Activated B cell treated with CpG ODN at 0.5 μM for 24 hours (primary cell): ENCODE measurements around the gene OR13C3. TPM values are rescaled to one million over a fixed set of nuclear protein-coding genes. Genes with fewer than 3 reads are reported as not detected.

Experiments used
- ATAC-seq: fragments of 200-7000 bp; cut with Tn5 transposase; one replicate; pipeline ENCODE4 v1.10.0; 2021; ENCODE audit warnings: low read depth, mild to moderate bottlenecking, moderate library complexity
- CTCF ChIA-PET: fragments of 350-600 bp; sonication (Branson Sonifier 250); formaldehyde crosslinking; loops from one replicate; lab custom pipeline; 2021; ENCODE audit warnings: antibody characterized with exemption; lab: Charles Lee
- POLR2A ChIA-PET: fragments of 350-600 bp; sonication (Branson Sonifier 250); formaldehyde crosslinking; loops from one replicate; lab custom pipeline; 2021; ENCODE audit warnings: antibody characterized with exemption; lab: Charles Lee
- DNase-seq: peaks from one replicate; pipeline ENCODE4 v3.0.0; 2022
- H3K27ac Mint-ChIP-seq: one replicate; pipeline ENCODE4 v1.8.0; 2020; ENCODE audit warnings: mixed read lengths
- H3K27me3 Mint-ChIP-seq: one replicate; pipeline ENCODE4 v1.8.0; 2021; ENCODE audit warnings: mixed read lengths
- H3K36me3 Mint-ChIP-seq: one replicate; pipeline ENCODE4 v1.8.0; 2021; ENCODE audit warnings: low read depth, mixed read lengths
- H3K4me1 Mint-ChIP-seq: one replicate; pipeline ENCODE4 v1.8.0; 2021; ENCODE audit warnings: mixed read lengths
- H3K4me3 Mint-ChIP-seq: one replicate; pipeline ENCODE4 v1.8.0; 2020; ENCODE audit warnings: mild to moderate bottlenecking, mixed read lengths
- H3K9me3 Mint-ChIP-seq: one replicate; pipeline ENCODE4 v1.8.0; 2020; ENCODE audit warnings: mixed read lengths
- intact Hi-C: fragments of 100-400 bp; cut with micrococcal nuclease; formaldehyde crosslinking; loops from one replicate; pipeline ENCODE4 v1.15.1; 2024
- total RNA-seq: library from RNA; stranded (reverse); gene quantifications from 2 replicates; pipeline ENCODE4 v1.2.3, GENCODE V29; 2022
- TF ChIP-seq, protein P1 (sequence below): fragments of 200-600 bp; IDR thresholded peaks from one replicate; pipeline ENCODE4 v1.8.0; 2022; ENCODE audit warnings: antibody characterized with exemption, mild to moderate bottlenecking

OR13C3 gene
- total RNA-seq, 1 donor from 2014 or later: not detected

DNA sequence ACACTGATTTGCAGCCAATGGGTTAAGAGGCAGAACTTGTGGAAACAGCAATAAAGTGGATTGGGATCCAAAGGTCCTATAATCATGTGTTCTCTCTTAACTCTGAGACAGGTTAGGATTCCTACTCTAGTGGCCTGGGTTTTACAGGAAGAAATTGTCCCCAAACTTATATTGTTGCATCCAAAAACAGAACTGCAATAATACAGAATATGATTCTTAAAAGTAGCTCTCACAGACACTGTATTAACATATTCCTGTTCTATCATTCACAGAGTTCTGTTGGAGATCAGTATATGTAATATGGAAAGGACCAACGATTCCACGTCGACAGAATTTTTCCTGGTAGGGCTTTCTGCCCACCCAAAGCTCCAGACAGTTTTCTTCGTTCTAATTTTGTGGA is 32.2 kb upstream of the OR13C3 start, which contains the start of gene OR13C8:
Gene OR13C8, plus strand, starts transcription at position 301 of the 400 bp plus-strand sequence. Its CDS starts 0 bp downstream, at position 301.
- H3K9me3 Mint-ChIP-seq: peaks cover 12% of the 10 kb centered on the region
- H3K4me3 Mint-ChIP-seq: no peak within 1 kb of the TSS
- TF ChIP-seq, protein P1, sequence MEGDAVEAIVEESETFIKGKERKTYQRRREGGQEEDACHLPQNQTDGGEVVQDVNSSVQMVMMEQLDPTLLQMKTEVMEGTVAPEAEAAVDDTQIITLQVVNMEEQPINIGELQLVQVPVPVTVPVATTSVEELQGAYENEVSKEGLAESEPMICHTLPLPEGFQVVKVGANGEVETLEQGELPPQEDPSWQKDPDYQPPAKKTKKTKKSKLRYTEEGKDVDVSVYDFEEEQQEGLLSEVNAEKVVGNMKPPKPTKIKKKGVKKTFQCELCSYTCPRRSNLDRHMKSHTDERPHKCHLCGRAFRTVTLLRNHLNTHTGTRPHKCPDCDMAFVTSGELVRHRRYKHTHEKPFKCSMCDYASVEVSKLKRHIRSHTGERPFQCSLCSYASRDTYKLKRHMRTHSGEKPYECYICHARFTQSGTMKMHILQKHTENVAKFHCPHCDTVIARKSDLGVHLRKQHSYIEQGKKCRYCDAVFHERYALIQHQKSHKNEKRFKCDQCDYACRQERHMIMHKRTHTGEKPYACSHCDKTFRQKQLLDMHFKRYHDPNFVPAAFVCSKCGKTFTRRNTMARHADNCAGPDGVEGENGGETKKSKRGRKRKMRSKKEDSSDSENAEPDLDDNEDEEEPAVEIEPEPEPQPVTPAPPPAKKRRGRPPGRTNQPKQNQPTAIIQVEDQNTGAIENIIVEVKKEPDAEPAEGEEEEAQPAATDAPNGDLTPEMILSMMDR: no peak
- intact Hi-C loops: no loop called here
- ATAC-seq (no peak), DNase-seq (no peak)
- no peaks in the 10 kb centered on the region for H3K4me1 Mint-ChIP-seq
- H3K27ac Mint-ChIP-seq: no peak within 1 kb of the TSS
- H3K27me3 Mint-ChIP-seq: no peaks in the 10 kb centered on the region
- no peaks in the 10 kb centered on the region for H3K36me3 Mint-ChIP-seq
- ChIA-PET POLR2A (no interaction called here), CTCF (no interaction called here)

DNA sequence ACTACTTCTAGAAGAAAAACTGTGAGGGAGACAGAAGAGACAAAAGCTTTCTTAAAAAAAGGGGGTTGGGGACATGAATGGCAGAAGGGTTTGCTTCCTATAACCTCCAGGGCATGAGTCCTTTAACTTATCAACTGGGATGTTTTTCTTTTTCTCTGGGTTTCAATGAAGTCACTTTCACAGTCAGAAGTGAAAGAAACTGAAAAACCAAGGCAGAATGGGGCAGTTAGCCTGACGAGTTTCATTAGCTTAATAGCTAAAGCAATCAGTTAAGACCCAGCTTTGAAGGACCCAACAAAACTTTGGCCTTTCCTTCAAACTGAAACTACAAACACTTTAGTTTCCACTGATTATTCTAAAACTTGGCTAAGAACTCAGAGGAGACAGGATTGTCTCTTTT is 27.7 kb upstream of the OR13C3 start:
- Mint-ChIP-seq H3K4me3 (no peak overlapping the region), H3K4me1 (no peaks in the 10 kb centered on the region), H3K36me3 (no peaks in the 10 kb centered on the region), H3K27me3 (no peaks in the 10 kb centered on the region), H3K9me3 (peaks cover 5% of the 10 kb centered on the region), H3K27ac (no peak overlapping the region)
- DNase-seq (no peak), ATAC-seq (no peak)
- CTCF ChIA-PET: no interaction called here
- POLR2A ChIA-PET: no interaction called here
- TF ChIP-seq, protein P1: no peak
- intact Hi-C loops: no loop called here

GRCh38 chr9:104556830-104557634 is 20.4 kb upstream of the OR13C3 start:
- ATAC-seq (no peak), DNase-seq (no peak)
- CTCF ChIA-PET: no interaction called here
- Mint-ChIP-seq H3K4me3 (no peak overlapping the region), H3K27me3 (no peaks in the 10 kb centered on the region), H3K27ac (no peak overlapping the region), H3K9me3 (peaks cover 8% of the 10 kb centered on the region), H3K36me3 (no peaks in the 10 kb centered on the region), H3K4me1 (no peaks in the 10 kb centered on the region)
- POLR2A ChIA-PET: no interaction called here
- intact Hi-C loops: no loop called here
- TF ChIP-seq, protein P1: no peak

- Mint-ChIP-seq H3K9me3 (peaks cover 8% of the 10 kb centered on the region), H3K4me1 (no peaks in the 10 kb centered on the region), H3K4me3 (no peak overlapping the region), H3K27me3 (no peaks in the 10 kb centered on the region), H3K27ac (no peak overlapping the region), H3K36me3 (no peaks in the 10 kb centered on the region)
- intact Hi-C loops: no loop called here
- ChIA-PET POLR2A (no interaction called here), CTCF (no interaction called here)
- TF ChIP-seq, protein P1: no peak
- ATAC-seq (no peak), DNase-seq (no peak)
These were observed 18.9 kb upstream of the OR13C3 start for GRCh38 chr9:104555521-104555920.

DNA sequence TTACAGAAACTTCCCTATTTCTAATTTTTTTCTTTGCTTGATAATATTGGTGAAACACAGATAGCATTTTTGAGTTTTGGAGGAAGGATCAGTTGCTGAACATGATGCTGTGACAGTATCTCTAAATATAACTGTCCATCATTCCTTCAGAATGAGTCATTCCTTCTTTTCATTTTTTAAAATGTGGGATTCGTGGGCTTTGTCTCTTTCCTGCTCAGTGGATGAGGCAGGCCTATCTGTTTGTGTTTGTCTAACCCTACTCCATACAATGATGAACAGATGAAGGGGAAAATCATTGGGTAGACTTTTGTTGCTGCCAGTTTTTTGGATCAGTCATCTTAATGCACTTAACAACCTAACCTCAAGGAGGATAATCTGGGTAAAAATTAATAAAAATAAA is 16.6 kb upstream of the OR13C3 start:
- CTCF ChIA-PET: no interaction called here

More for the DNA sequence above, 16.6 kb upstream of the OR13C3 start:
- ATAC-seq (no peak), DNase-seq (no peak)
- Mint-ChIP-seq H3K27ac (no peak overlapping the region), H3K4me3 (no peak overlapping the region), H3K36me3 (no peaks in the 10 kb centered on the region), H3K27me3 (no peaks in the 10 kb centered on the region), H3K4me1 (no peaks in the 10 kb centered on the region), H3K9me3 (no peaks in the 10 kb centered on the region)
- POLR2A ChIA-PET: no interaction called here
- intact Hi-C loops: no loop called here
- TF ChIP-seq, protein P1: no peak
